Osteocyte (in vitro differentiated cells): ENCODE measurements around the gene PLXNC1. TPM values are rescaled to one million over a fixed set of nuclear protein-coding genes. Genes with fewer than 3 reads are reported as not detected.

ENCODE experiments used
- DNase-seq: peaks from one replicate; pipeline ENCODE4 v3.0.0; 2021; ENCODE audit warnings: mixed read lengths; ENCODE audit not compliant: unreplicated experiment; ENCODE audit errors: extremely low spot score
- H3K27ac Mint-ChIP-seq: one replicate; pipeline ENCODE4 v1.8.0; 2021; ENCODE audit warnings: mild to moderate bottlenecking, mixed read lengths; ENCODE audit not compliant: unreplicated experiment
- H3K27me3 Mint-ChIP-seq: one replicate; pipeline ENCODE4 v1.8.0; 2021; ENCODE audit warnings: mixed read lengths; ENCODE audit not compliant: unreplicated experiment
- H3K36me3 Mint-ChIP-seq: one replicate; pipeline ENCODE4 v1.8.0; 2021; ENCODE audit warnings: mixed read lengths; ENCODE audit not compliant: unreplicated experiment
- H3K4me1 Mint-ChIP-seq: one replicate; pipeline ENCODE4 v1.8.0; 2021; ENCODE audit warnings: mixed read lengths; ENCODE audit not compliant: unreplicated experiment
- H3K4me3 Mint-ChIP-seq: one replicate; pipeline ENCODE4 v1.8.0; 2021; ENCODE audit warnings: mild to moderate bottlenecking, moderate library complexity, mixed read lengths; ENCODE audit not compliant: unreplicated experiment
- H3K9me3 Mint-ChIP-seq: one replicate; pipeline ENCODE4 v1.8.0; 2021; ENCODE audit warnings: mixed read lengths; ENCODE audit not compliant: unreplicated experiment
- total RNA-seq: library from RNA; stranded (reverse); gene quantifications from 2 replicates; pipeline ENCODE4 v1.2.1, GENCODE V29; 2021
- TF ChIP-seq, protein P1 (sequence below): fragments of 200-600 bp; sonication (generic); IDR thresholded peaks from 2 replicates; pipeline ENCODE4 v1.5.0; 2021; ENCODE audit warnings: antibody characterized with exemption, mild to moderate bottlenecking, moderate library complexity

PLXNC1 gene
- total RNA-seq, 1 donor from 2014 or later: 0.32 TPM

DNA sequence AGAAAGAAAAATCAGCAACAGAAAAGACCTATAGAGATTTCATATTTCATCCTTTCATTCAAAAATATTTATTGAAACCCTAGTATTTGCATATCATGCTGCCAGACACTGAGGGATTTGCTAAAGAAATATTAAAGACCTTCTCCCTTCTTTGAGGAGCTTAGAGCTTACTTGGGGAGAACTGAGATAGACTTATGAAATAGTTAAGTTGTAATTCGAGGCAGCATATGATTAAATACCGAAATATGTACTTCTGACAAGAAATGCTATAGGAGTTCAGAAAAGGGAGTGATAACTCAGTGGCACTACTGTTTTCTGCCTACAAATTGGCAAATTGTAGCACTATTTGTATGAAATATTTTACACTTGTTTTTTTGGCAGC is 59.1 kb downstream of the PLXNC1 start:
- no peaks in the 10 kb centered on the region for H3K36me3 Mint-ChIP-seq
- DNase-seq: no peak
- peaks cover 39% of the 10 kb centered on the region for H3K4me1 Mint-ChIP-seq
- no peaks in the 10 kb centered on the region for H3K9me3 Mint-ChIP-seq
- TF ChIP-seq, protein P1, sequence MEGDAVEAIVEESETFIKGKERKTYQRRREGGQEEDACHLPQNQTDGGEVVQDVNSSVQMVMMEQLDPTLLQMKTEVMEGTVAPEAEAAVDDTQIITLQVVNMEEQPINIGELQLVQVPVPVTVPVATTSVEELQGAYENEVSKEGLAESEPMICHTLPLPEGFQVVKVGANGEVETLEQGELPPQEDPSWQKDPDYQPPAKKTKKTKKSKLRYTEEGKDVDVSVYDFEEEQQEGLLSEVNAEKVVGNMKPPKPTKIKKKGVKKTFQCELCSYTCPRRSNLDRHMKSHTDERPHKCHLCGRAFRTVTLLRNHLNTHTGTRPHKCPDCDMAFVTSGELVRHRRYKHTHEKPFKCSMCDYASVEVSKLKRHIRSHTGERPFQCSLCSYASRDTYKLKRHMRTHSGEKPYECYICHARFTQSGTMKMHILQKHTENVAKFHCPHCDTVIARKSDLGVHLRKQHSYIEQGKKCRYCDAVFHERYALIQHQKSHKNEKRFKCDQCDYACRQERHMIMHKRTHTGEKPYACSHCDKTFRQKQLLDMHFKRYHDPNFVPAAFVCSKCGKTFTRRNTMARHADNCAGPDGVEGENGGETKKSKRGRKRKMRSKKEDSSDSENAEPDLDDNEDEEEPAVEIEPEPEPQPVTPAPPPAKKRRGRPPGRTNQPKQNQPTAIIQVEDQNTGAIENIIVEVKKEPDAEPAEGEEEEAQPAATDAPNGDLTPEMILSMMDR: no peak
- H3K4me3 Mint-ChIP-seq: peak overlapping the region; percentile 48
- H3K27ac Mint-ChIP-seq: peak overlapping the region; percentile 59
- peaks cover 4% of the 10 kb centered on the region for H3K27me3 Mint-ChIP-seq

DNA sequence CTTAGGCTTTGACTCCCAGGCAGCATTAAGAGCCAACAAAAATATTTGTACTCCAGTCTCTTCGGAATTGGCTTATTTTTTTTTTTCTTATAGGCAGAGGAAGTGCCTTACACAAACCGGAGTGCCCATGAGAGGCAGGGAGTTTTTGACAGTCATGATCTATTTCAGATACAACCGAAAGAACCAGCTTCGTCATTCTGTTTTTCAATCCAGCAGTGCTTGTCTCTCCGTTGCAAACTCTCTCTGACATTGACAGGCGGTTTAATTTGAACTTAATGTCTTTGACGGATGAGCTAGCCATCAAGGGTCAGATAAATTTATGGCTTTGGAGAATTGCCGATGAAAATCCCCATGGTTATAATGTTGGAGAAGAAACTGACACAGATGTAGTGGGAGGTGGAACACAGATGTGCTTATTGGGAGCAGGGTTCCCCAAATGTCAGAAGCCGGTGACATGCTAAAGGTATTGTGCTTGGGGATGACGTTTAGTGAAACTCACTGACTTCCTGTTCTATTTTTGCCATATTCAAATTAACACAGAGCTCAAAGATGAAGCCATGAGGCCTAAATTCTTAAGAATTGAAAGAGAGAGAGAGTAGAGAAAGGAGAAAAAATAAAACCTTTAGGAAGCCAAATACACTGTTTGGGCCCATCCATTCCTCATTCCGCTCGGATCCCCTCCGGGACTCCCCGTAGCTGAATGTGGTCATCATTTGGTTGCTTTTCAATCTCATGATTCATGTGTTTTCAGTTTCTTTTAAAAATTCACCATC is 59.7 kb downstream of the PLXNC1 start:
- no peaks in the 10 kb centered on the region for H3K36me3 Mint-ChIP-seq
- peaks cover 39% of the 10 kb centered on the region for H3K4me1 Mint-ChIP-seq
- peaks cover 4% of the 10 kb centered on the region for H3K27me3 Mint-ChIP-seq
- DNase-seq: no peak
- peak overlapping the region; percentile 59 for H3K27ac Mint-ChIP-seq
- TF ChIP-seq, protein P1: no peak
- no peaks in the 10 kb centered on the region for H3K9me3 Mint-ChIP-seq
- H3K4me3 Mint-ChIP-seq: peak overlapping the region; percentile 48

DNA sequence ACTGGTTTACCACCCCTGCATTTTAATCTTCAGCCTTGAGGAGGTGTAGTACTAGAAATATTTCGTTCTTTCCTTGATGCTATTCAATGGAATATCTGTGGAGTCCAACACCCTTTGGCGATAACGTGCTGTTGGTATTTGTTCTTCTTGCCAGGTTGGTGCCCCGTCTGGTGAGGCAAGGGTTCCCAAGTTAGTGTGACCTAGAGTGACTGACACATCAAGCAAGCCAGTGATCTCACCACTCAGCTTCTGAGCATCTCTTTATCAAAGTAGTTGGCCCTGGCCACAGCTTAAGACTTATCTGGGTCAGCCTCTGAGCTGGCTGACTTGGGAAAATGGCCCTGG is 60.2 kb downstream of the PLXNC1 start:
- Mint-ChIP-seq H3K4me1 (peaks cover 39% of the 10 kb centered on the region), H3K9me3 (no peaks in the 10 kb centered on the region), H3K4me3 (no peak overlapping the region), H3K36me3 (no peaks in the 10 kb centered on the region), H3K27me3 (peaks cover 4% of the 10 kb centered on the region), H3K27ac (no peak overlapping the region)
- TF ChIP-seq, protein P1: no peak
- DNase-seq: no peak

DNA sequence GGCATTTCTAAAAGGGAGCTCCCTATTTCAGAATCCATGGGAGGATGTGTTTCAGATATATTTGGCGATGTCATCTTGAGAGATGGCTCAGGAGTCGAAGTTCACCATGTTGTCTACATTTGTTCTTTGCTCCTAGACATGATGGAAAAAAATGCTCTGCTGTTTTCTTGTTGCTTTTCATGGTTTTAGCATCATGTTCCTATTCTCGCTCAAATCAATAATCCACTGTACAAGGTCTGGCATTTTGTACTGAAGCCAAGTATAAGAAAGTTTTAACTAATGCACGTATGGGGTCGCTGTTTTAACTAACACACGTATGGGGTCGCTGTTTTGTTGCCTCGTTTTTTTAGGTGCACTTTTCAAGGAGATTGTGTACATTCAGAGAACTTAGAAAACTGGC is 60.9 kb downstream of the PLXNC1 start:
- TF ChIP-seq, protein P1: no peak
- H3K4me3 Mint-ChIP-seq: no peak overlapping the region
- no peak overlapping the region for H3K27ac Mint-ChIP-seq
- H3K4me1 Mint-ChIP-seq: peaks cover 37% of the 10 kb centered on the region
- no peak for DNase-seq
- H3K9me3 Mint-ChIP-seq: no peaks in the 10 kb centered on the region
- H3K36me3 Mint-ChIP-seq: no peaks in the 10 kb centered on the region
- peaks cover 4% of the 10 kb centered on the region for H3K27me3 Mint-ChIP-seq

GRCh38 chr12:94211021-94211420 is 62.6 kb downstream of the PLXNC1 start:
- TF ChIP-seq, protein P1: no peak
- H3K9me3 Mint-ChIP-seq: no peaks in the 10 kb centered on the region
- no peaks in the 10 kb centered on the region for H3K36me3 Mint-ChIP-seq
- peak; percentile 0 for DNase-seq
- no peak overlapping the region for H3K4me3 Mint-ChIP-seq
- H3K27ac Mint-ChIP-seq: no peak overlapping the region
- H3K4me1 Mint-ChIP-seq: peaks cover 26% of the 10 kb centered on the region
- H3K27me3 Mint-ChIP-seq: peaks cover 4% of the 10 kb centered on the region
